ENCODE measurements around the gene PSMB10.

Gene PSMB10

GRCh38 chr16:67893743-67894399, 42.8 kb downstream of the PSMB10 start:
- DNase-seq (ENCODE audit: low read depth in 2 of 2, low spot score in 1 of 2): no peak

- peak; percentile 84 to 88 for DNase-seq (ENCODE audit: low read depth in 2 of 2, low spot score in 1 of 2)
These were observed 43.5 kb downstream of the PSMB10 start, which contains the start of gene PSKH1 for GRCh38 chr16:67892899-67893742. TSS of gene PSKH1 (plus strand) at chr16:67893254. CDS start at chr16:67908750, 15,496 bp downstream.

DNA sequence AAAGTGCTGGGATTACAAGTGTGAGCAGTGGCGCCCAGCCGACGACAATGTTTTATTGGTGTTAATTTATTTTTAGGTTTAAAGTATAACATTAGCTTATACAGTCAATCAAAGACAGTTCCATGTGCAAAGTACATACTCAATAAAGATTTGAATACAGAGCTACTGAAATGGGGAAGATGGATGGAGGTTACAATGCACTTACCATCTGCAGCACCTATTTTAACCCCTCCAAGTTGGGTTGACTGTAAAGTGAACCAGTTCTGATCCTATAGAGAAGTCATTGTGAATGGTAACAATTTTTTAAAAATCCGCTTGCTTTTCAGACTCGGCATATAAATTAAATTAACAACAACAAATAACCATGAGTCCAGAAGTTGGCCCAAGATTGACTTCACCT, 44.3 kb downstream of the PSMB10 start:
- no peak for DNase-seq (ENCODE audit: low read depth in 2 of 2, low spot score in 1 of 2)

- no peak for DNase-seq (ENCODE audit: low read depth in 2 of 2, low spot score in 1 of 2)
These were observed 48.3 kb downstream of the PSMB10 start for GRCh38 chr16:67888331-67888730.

DNA sequence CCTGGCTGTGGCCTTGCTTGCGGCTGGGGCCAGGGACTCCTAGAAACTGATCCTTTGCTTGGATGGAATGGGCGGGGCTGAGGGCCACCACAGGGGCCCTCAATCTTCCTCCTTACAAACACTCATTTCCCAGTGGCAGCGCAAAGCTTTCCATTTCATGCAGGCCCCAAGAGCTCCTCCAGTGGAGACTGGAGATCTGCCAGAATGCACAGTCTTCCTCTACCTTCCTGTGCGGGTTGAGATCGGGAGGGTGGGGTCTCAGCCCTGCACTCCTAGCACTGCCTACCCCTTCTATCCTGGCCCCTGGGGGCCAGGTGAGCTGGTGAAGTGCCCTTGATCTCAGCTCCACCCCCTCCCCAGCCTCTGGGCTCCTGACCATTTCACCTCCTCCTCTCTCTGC, 50.3 kb downstream of the PSMB10 start:
- DNase-seq (ENCODE audit: low read depth in 2 of 2, low spot score in 1 of 2): no peak

- DNase-seq (ENCODE audit: low read depth in 2 of 2, low spot score in 1 of 2): no peak
These were observed 50.7 kb downstream of the PSMB10 start for GRCh38 chr16:67885976-67886375.

DNA sequence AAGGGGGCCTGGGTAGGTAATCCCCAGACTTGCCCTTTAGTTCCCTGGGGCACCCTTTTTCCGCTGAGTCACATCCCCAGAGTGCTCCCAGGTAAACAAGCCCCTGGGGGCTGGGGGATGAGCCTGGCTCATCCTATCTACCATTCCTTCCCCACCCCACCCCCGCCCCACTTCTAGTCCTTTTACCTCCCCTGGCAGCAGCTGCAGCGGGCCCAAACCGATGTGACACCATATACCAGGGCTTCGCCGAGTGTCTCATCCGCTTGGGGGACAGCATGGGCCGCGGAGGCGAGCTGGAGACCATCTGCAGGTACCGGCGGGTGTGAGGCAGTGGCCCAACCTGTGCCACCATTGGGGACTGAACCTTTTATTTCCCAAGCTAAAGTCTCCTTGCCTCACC, 51.1 kb downstream of the PSMB10 start:
- DNase-seq (ENCODE audit: low read depth in 2 of 2, low spot score in 1 of 2): no peak

- no peak for DNase-seq (ENCODE audit: low read depth in 2 of 2, low spot score in 1 of 2)
These were observed 52.0 kb downstream of the PSMB10 start, which contains the start of gene NRN1L for GRCh38 chr16:67884684-67885083. TSS of gene NRN1L (plus strand) at chr16:67884885. CDS start at chr16:67884904, 19 bp downstream.
